HG02973 (cell line): ENCODE results near the gene EMSY.
"Not testable (repeated sequence)": the region's sequence is repeated elsewhere in the genome, so short reads cannot be mapped to it uniquely, and the experiment has no call there.

Experiments
- ATAC-seq: cut with Tn5 transposase; IDR thresholded peaks from one replicate; pipeline ENCODE4 v1.9.1; 2021; ENCODE audit warnings: moderate library complexity; ENCODE audit not compliant: unreplicated experiment

The EMSY gene

DNA sequence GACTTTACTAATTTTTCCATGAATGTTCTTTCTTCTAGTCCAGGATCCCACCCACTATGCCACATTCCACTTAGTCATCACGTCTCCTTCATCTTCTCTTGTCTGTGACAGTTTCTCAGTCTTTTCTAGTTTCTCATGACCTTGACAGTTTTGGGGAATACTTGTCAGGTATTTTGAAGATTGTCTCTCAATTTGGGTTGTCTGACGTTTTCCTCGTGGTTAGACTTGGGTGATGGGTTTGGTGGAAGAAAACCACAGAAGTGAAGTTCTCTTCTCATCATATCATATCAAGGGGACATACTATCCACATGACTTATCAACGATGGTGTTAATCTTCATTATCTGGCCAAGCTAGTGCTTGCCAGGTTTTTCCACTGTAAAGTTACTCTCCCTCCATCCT is 123.3 kb downstream of the EMSY start:
- no peak for ATAC-seq

GRCh38 chr11:76568621-76569020 is 123.8 kb downstream of the EMSY start:
- no peak for ATAC-seq

GRCh38 chr11:76572181-76572875 is 127.5 kb downstream of the EMSY start:
- not testable (repeated sequence) for ATAC-seq

GRCh38 chr11:76574406-76574805 is 129.6 kb downstream of the EMSY start:
- no peak for ATAC-seq

DNA sequence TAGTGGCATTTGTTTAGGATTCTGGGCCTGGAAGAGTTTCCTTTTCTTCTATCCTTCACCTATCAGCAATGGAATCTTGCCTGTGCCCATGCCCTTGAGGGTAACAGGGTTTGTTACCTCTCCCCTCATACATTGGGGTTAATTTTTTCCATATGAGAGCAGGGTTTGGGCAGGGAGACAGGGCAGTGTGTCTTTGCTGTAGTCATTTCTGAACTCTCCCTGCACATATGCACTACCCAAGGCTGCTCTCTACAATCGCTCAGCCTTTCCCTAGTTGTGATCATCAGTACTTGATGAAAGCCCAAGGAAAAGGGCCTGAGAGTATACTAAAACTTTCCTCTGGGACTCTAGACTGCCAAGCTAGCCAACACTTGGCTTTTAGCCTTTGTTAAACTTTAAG is 130.1 kb downstream of the EMSY start:
- ATAC-seq: no peak

- no peak for ATAC-seq
Measured at GRCh38 chr11:76577226-76577920, 132.6 kb downstream of the EMSY start.

GRCh38 chr11:76577921-76578653 is 133.3 kb downstream of the EMSY start:
- no peak for ATAC-seq

GRCh38 chr11:76578654-76579055 is 133.8 kb downstream of the EMSY start:
- ATAC-seq: no peak

DNA sequence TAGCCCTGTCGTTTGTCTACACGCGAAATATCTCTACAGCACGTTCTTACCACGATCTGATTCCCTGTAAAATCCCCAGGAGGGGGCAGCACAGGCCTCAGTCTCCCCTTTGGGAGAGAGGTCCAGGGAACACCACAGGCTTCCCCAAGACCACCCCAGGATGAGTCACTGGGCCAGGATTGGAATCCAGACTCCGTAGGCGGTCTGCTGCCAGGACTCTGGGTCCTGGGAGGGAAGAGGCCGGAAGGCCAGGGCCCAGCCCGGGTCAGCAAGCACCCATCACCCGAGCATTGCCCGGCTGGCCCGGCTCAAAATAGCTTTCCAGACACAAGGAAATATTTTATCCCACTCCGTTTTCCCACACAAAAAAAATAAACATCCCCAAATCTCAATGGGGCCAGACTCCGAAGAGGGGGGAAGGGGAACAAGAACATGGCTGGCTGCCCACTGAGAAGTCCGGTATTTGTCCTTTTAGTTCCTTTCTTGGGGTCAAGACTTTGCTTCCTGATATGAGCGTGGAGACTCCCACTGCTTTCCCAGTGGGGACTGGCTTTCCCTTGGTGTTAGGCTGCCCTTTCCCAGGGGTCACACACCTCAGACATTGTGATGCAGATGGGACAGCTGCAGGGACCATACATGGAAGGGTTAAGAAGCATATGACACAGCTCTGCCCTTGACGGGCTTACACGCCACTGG is 134.4 kb downstream of the EMSY start:
- ATAC-seq: no peak

- ATAC-seq: no peak
Measured at GRCh38 chr11:76579752-76580151, 134.9 kb downstream of the EMSY start.

DNA sequence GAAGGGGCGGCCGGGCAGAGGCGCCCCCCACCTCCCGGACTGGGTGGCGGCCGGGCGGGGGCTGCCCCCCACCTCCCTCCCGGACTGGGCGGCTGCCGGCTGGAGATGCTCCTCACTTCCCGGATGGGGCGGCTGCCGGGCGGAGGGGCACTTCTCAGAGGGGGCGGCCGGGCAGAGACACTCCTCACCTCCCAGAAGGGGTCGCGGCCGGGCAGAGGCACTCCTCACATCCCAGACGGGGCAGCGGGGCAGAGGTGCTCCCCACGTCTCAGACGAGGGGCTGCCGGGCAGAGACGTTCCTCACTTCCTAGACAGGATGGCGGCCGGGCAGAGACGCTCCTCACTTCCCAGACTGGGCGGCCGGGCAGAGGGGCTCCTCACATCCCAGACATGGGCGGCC is 137.7 kb downstream of the EMSY start:
- ATAC-seq: not testable (repeated sequence)

- ATAC-seq: no peak
Measured at GRCh38 chr11:76587820-76588454, 143.1 kb downstream of the EMSY start.

DNA sequence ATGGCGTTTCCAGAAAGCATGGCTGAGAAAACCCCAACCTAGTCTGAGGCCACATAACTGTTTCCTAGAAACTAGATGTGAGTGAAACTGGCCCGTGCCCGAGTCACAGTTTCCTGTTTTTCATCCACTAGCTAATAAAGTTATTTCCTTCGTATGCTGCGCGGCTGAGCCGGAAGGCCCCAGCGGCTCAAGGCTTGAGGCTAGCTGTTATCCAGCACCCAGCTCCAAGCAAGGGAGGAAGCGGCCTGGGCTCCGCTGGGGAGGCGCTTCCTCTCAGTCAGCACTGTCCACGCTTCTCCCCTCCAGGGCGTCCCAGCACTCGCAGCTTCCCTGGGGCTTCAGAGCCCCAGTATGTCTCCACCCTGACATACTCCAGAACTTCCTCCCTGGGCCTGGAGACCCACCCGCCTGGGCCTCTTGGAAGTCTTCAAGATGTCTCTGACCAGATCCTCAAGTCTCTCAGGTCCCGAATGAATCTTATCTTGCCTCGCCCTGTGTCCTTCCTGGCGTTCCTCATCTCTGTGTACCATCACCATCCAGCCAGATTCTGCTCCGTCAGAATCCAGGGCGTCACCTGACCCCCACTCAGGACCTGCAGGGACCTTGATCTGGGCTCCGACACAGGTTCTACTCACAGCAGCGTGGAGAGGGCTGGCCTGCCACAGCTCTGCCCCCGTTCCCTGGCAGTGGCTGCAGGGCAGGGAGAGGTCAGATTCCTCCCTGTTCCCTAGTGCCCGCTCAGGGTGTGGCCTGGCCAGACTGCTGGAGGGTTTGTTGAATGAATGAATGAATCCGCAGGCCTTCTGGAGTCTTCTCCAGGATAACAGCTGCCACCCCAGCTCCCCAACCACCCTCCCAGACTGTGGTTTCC is 143.9 kb downstream of the EMSY start:
- no peak for ATAC-seq

- ATAC-seq: no peak
Measured at GRCh38 chr11:76589477-76589876, 144.7 kb downstream of the EMSY start.

GRCh38 chr11:76589964-76590950 is 145.4 kb downstream of the EMSY start:
- ATAC-seq: no peak

- ATAC-seq: no peak
Measured at GRCh38 chr11:76591416-76591815, 146.6 kb downstream of the EMSY start.

GRCh38 chr11:76592025-76592914 is 147.5 kb downstream of the EMSY start:
- no peak for ATAC-seq

GRCh38 chr11:76592961-76593360 is 148.1 kb downstream of the EMSY start:
- no peak for ATAC-seq
